GM18508 (cell line): ENCODE results near the gene PEX5.
"Not testable (repeated sequence)": the region's sequence is repeated elsewhere in the genome, so short reads cannot be mapped to it uniquely, and the experiment has no call there.

Experiments used
- ATAC-seq: cut with Tn5 transposase; IDR thresholded peaks from one replicate; pipeline ENCODE4 v1.9.1; 2021; ENCODE audit warnings: moderate number of reproducible peaks; ENCODE audit not compliant: insufficient read depth, unreplicated experiment

Gene PEX5

GRCh38 chr12:7158781-7159609 is 30.5 kb upstream of the PEX5 start:
- no peak for ATAC-seq

GRCh38 chr12:7160183-7160582 is 29.3 kb upstream of the PEX5 start:
- no peak for ATAC-seq

DNA sequence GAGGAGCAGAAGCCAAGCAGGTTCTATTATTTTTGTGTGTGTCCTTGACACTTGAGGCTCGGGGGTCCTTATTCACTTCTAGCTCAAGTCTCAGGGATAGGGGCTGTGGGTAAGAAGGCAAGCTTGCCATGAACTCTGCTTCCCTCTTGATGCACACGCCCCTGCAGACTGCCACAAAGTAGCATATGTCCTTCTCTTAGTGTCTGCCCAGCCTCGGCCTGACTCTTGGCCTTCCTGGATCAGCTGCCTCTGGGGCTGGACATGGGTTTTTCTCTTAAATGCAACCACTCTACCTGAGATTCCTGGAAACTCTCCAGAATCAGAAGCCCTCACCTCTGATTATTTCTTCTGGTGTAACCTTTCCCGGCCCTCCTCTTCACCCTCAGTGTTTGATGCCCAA is 28.2 kb upstream of the PEX5 start:
- no peak for ATAC-seq

- no peak for ATAC-seq
Observed at GRCh38 chr12:7161811-7162210, 27.7 kb upstream of the PEX5 start.

- ATAC-seq = no peak
Observed at GRCh38 chr12:7162691-7163114, 26.8 kb upstream of the PEX5 start.

GRCh38 chr12:7169951-7170350 is 19.5 kb upstream of the PEX5 start:
- no peak for ATAC-seq

DNA sequence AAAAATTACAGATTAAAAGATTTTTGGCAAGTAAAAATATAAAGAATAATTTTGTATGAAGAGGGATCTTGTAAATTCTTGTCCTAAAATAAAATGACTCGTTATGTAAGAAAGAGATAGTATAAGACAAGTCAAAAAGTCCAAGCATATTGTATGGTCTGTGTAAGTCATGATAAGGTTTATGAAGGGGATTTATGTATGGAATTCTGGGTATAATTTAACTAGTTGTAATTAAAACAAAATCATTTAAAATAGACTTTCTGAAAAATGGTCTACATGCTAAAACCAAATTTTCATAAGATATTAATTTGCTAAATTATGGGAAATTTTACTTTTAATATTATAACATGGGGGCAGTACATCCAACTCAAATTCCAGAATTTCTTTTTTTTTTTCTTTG is 17.6 kb upstream of the PEX5 start:
- no peak for ATAC-seq

GRCh38 chr12:7175493-7175892 is 14.0 kb upstream of the PEX5 start:
- no peak for ATAC-seq

DNA sequence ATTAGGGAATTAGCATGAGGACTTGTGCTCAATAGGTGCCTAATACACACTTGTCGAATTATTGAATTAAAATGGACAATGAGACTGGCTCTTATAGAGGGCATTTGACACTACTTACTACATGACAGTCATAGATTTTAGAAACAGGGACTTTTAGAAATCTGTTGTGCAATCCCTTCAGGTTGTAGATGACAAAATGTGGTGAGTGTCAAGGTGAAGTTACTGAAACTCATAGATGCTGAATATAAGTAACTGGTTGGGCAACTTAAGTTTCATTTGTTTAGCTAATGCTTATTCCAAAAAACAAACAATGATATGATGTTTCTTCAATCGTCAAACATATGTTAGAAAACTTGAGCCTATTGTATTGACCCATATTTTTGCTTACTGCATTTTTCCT is 12.9 kb upstream of the PEX5 start:
- no peak for ATAC-seq

DNA sequence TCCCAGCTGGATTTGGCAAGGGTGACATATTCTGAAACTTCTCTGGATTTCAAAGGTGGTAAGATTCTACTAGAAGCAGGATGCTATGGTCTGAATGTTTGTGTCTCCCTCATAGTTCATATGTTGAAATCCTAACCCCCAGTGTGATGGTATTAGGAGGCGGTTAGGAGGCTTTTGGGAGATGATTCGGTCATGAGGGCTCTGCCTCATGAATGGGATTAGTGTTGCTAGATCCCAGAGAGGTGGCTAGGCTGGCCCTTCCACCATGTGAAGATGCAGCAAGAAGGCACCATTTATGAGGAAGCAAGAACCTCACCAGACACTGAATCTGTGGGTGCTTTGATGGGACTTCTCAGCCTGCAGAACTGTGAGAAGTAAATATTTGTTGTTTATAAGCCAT is 11.0 kb upstream of the PEX5 start:
- no peak for ATAC-seq

GRCh38 chr12:7180685-7181084 is 8.8 kb upstream of the PEX5 start:
- no peak for ATAC-seq

- ATAC-seq = not testable (repeated sequence)
Observed at GRCh38 chr12:7186058-7186457, 3.4 kb upstream of the PEX5 start.

- no peak for ATAC-seq
Observed at GRCh38 chr12:7188562-7189397, 706 bp upstream of the PEX5 start.

GRCh38 chr12:7190268-7191055 is 976 bp downstream of the PEX5 start:
- ATAC-seq = no peak

GRCh38 chr12:7193674-7194073 is 4.2 kb downstream of the PEX5 start:
- no peak for ATAC-seq

DNA sequence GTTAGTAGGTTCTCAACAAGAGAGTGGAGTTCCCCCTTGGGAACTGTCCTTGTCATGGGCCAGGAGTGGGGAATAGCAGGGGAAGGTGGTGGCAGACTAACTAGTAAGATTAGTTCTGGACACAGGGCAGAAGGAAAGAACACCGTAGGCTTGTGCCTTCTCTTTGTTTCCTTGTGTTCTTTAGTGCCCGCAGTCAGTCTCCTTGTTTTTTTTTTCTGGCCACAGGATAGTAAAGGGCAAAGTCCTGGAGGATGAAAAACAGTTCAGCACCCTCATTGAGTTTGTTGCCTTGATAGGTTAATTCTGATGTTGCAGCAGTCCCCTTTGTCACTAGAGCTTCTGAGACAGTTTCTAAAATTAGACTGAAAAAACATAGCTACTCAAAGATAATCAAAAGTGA is 8.4 kb downstream of the PEX5 start:
- ATAC-seq = no peak

DNA sequence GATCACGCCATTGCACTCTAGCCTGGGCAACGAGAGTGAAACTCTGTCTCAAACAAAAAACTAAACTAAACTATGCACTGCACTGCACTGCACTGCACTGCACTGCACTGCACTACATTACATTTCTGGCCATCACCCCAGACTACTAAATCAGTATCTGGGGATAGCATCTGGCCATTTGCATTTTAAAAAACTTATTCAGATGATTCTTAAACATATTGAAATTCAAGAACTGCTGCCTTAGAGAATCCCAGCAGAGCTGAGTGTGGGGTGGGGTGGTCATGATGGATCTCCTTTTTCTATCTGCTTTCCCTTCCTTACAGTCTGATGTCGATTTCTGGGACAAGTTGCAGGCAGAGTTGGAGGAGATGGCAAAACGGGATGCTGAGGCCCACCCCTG is 13.6 kb downstream of the PEX5 start:
- no peak for ATAC-seq

DNA sequence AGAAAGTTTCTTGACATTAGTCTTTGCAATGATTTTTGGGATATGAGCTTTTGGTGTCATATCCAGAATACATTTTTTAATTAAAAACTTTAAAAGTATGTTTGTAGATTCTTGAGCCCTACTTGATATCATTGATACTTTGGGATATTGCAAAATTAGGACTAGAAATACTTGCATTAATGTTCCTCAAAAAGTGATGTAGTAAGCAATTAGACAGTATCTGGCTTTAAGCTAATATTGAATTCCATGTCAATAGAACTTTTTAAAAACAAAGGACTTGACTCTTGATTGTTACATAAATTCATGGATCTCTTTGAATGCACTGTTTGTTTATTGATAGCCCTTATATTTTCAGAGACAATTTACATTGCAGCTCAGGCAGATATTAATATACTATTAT is 15.6 kb downstream of the PEX5 start:
- no peak for ATAC-seq

- no peak for ATAC-seq
Observed at GRCh38 chr12:7206691-7207090, 17.2 kb downstream of the PEX5 start.

DNA sequence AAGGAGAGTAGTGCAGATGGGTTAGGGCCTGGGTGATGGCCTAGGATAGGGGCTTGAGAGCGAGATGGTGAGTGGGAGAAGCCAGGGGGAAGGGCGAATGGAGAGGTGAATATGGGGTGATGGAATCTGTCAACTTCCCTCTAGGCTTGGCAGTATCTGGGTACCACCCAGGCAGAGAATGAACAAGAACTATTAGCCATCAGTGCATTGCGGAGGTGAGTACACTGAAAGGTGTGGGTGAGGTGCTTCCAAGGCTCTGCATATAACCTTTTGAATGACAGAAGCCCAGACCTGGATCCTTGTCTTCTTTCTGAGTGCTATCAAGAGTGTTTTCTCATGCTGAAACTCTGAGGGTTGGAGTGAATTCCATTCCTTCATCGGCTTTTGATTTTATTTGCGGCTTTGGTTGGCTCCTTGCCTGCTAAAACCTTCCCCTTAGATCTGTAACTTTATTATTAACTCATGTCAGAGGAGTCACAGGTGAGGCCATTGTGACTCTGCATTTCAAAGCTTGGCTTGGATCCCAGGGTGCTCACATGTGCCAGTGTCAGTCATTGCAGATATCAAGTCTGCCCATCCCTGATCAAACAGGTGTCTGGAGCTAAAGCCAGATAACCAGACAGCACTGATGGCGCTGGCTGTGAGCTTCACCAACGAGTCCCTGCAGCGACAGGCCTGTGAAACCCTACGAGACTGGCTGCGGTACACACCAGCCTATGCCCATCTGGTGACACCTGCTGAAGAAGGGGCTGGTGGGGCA is 18.6 kb downstream of the PEX5 start:
- no peak for ATAC-seq
